Inflammatory macrophage (primary cell): ENCODE results near the gene MRPS6.
A peak's percentile ranks its signal among the peaks of the same experiment; 100 is the strongest.

Experiments used
- DNase-seq, 2 donors: peaks; one replicate each; pipeline ENCODE4 v3.0.0-alpha.2; 2020 to 2022
- total RNA-seq, 18 experiments: gene quantifications; one replicate each; lab custom pipeline; 2026; ENCODE audit warnings: mixed read lengths in 6 of 18, inconsistent platforms in 2 of 18; lab: John Stamatoyannopoulos, UW

Gene MRPS6
- total RNA-seq = 11.9 to 58.9 (median 28.6) reads per million in 18 experiments

DNA sequence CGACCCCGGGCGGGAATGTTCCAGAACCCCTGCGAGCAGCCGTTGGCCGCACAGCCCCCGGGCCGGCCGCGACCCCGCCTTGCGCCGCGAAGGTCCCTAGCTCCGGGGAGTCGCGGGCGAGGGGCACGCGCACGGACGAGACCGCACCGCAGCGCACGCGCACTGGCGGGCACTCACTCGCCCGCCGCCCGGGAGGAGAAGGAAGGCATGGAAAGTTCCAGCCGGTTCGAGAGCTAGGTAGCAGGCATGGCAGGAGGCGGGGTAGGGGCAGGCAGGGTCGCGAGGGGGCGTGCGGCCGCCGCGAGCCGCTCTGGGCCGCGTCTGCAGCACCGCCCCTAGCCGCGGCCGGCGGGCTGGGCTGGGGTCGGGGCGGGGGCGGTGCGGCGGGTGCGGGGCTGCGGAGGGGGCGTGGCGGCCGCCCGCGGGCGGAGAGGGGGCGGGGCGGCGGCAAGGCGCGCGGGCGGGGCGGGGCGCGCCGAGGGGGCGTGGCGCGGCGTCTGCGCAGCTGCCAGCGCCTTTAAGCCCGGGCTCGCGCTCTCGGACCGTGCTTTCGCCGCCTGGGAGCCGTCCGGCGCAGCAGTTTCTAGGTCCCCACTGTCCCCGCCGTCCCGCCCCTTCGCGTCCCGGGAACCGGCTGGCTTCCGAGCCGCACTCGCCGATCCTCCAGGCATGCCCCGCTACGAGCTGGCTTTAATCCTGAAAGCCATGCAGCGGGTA lies at the start of gene MRPS6, which contains the start of gene SLC5A3:
MRPS6 (plus strand) TSS at position 547 of the 717 bp plus-strand sequence; CDS start at position 670, 123 bp downstream.
SLC5A3 (plus strand) TSS at position 547 of the 717 bp plus-strand sequence. CDS start 21,621 bp downstream, outside the sequence.
- DNase-seq = peak; percentile 85 to 93

DNA sequence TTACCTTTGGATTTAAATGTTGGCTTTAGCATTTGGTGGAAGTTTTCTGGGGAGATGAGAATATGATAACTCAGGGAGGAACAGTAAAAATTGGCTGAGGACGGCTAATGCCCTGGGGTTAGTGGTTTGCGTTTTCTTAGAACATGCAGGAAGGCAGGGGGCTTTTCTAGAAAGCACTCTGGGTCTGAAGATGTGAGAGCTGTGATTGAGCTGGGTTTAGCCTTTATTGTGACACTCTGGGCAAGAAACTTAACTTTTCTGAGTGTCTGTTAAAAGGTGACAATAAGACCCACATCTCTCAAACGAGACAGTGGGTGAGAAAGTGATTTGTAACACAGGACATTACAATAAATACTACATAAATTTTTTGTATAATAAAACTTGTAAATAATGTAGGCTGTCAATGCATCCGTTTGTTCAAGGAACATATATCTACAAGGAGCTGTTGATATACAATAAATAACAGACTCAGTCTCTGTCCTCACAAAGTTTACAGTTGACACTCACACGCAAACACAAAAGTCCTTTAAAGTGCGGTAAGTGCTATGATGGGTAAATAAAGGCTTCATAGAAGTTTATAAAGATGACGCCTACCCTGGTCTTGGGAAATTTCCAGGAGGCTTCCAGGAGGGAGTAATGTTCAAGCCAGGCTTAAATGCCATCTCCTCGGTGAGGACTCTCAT lies 49.5 kb upstream of the MRPS6 start:
- DNase-seq = no peak

DNA sequence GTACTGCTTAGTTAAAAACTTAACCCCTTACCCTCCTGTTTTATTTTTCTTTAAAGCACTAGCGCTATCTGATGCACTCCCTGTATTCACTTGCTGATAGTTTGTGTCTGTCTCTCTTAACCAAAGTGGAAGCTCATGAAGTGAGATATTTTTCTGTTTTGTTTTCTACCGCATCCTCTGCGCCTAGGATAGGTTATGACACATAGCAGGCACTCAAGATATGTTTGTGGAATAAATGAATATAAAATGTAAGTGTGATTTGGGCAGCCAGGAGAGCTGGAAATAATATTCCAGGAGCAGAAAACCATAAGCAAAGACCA lies 49.0 kb upstream of the MRPS6 start:
- DNase-seq = no peak

DNA sequence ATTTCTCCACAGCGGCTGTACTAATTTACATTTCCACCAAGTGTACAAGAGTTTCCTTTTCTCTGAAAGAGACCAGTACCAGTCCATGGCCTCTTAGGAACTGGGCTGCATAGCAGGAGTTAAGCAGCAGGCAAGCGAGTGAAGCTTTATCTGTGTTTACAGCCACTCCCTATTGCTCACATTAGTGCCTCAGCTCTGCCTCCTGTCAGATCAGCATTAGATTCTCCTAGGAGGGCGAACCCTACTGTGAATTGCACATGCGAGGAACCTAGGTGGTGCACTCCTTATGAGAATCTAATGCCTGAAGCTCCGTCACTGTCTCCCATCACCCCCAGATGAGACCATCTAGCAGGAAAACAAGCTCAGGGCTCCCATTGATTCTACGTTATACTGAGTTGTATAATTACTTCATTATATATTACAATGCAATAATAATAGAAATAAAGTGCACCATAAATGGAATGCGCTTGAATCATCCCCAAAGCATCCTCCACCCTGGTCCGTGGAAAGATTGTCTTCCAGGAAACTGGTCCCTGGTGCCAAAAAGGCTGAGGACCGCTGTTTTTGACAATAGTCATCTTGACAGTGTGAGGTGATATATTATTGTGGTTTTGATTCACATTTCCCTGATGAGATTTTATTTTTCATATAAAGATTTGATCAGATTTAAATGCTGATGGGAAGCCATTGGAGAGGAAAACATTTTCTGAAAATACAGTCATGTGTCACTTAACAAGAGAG lies 45.5 kb upstream of the MRPS6 start:
- no peak for DNase-seq

DNA sequence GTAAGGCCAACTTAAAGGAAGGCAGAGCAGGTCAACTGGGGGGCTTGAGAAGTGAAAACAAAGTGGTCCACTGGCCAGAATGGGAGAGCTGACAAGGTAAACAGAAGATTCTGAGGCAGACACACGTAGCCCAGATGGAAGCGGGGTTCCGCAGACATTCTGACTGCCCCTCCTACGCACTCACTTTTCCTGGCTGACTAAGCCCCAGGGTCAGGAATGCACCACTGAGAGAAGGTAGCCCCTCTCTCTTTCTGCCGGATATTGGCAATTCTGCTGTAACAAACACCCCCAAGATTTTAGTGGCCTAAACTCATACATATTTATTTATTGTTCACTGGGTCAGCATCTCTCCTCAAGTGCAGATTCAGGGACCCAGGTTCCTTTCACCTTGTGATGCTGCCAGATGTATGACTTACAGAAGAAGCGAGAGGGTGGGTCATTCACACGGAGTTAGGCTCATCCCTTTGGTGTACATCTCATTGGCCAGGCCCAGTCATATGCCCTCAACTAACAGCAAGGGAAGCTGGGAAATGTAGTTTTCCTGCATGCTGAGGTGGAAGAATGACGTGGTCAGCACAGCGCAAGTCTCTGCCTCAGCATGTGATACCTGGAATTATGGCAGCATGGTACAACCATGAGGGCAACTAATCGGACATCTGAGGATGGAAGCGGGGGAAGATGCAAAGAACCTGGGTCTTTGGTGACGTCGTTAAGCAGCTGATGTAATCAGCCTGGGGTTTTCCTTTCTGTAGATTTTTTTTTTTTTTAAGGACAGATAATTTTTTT lies 43.4 kb upstream of the MRPS6 start:
- peak; percentile 24 to 58 for DNase-seq

DNA sequence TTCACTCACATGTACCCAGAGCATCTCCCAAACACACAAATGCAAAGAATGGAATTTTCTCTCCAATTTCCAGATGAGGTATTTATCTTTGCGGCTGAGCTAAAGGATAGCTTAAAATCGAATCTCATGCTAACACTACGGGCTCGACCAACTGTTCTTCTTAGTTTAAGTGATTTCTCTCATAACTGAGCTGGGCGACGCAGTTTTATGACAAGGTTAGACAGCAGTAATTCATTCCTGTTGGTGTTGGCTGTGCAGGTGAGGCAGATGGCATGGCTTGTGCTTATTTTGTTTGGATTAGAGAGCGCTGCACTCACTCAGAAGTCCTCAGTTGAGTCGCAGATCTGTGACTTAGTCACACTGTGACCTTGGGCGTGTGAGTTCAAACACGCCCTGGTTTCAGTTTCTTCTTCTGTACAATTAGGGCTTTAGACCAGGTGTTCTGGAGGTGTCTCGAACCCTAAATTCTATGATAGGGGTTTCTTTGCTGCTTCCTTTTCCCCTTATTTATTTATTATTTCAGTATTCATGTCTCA lies 41.5 kb upstream of the MRPS6 start:
- DNase-seq = no peak

DNA sequence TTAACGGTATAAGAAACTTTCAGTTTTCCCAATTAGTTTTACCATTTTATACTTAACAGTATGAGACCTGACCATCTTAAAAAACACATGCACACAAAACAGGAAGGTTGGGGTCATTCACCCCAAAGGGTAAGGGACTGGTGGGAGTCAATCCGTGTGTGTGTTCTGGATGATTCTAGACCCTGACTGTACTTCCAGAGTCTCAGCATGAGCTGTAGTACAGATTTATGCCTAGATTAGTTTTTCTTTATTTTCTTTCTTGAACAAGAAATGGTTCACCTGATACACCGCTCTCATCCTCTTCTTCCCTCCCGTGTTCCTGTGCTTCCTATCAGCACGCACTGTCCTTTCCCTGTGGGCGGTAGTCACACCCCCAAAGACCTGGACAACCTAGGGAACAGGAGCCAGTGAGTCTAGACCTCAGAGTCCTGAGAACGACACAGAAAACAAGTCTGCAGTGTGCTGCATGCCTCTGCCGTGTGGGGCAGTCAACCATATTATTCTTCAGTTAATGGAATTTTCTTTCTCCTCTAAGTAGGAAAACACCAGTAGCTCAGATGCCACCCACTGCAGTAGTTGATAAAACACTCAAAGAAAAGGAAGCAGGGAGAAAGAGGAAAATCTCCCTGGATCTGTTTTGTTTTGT lies 38.9 kb upstream of the MRPS6 start:
- no peak for DNase-seq

DNA sequence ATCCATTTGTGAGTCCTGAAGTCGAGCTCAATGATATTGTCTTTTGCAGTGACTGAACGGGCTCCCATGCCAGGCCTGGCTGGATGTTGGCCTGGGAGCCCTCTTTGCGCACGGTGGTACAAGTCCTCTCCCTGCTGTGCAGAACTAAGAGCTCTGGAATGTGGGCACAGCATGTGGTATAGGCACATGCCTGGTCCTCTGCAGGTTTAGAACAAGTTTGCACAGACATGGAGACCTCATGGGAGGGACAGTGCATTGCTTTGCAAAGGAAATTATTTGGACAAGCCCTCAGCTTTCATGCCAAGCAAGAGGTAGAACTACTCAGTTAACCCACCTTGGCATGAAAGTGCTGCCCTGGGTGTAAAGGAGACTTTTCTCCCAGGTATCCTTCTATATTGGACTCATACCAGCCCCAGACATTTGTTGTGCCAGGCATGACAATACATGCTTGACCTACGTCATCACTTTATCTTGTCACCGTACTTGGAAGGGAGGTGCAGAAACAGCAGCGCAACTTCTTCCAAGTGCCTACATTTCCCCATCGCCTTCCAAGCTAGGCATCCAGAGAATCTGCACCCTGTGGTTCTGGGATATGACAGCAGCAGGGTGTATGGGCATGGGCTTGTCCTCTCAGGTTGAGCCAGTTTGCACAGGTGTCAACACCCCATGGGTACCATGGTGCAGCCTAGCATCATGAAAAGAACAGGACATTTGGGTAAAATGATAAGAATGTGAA lies 37.6 kb upstream of the MRPS6 start:
- no peak for DNase-seq

DNA sequence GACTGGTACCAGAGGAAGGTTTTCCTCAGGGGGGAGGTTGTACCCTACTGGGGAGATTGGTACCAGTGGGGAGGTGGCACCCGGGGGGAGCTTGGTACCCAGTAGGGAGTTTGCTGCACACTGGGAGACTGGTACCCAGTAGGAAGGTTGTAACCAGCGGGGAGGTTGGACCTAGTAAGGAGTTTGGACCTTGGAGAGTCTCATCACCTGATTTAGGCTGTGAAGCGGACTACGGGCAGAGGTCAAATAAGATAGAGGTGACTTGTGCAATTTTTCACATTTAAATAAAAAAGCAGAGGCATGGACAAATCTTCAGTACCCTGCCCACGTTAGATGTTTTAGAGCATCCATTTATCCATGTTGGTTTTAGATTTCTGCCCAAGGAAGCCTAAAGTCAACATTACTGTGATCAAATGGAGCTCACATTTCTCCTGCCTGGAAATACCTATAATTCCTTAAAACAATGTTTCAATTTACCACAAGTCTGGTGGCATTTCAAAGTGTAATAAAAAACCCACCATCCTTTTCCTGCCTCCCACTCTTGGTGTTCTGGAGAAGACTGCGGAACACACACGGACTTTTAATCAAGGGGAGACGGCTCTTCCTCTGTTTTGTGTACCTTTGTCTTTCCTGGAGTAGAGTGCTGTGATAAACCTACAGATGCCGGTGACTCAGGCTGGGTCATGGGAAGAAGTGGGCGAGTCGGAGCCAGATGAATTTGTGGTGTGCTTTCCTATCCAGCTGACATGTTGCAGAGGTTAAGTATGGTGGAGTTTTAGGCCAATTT lies 36.2 kb upstream of the MRPS6 start:
- DNase-seq = peak in 1 of 2 donors; percentile 28

DNA sequence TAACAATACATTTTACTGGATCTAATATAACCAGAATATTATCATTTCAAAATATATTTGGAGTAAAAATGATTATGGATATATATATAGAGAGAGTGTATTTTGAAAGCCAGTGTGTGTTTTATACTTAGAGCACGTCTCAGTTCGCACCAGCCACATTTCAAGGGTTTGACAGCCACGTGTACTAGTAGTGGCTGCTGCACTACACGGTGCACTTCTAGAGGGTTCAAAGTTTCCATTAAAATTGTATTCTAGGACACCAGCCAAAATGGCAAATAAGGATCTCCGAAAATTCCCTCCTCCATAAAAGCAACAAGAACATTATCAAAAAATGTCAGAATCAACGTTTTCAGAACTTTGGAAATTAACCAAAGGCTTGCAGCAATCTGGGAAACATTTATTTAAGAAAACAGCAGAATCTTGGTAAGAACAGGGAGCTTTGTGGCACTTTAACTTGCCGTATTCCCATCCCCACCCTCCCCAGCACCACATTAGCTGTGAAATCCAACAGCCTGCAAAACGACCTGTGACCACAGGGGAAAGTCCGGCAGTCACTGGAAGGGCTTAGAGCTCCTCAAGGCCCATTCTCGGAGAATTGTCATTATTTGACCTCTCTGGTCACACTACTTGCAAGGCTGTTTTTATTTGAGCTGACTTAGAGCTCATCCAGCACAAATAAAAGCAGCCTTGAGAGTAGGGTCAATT lies 33.5 kb upstream of the MRPS6 start:
- no peak for DNase-seq

DNA sequence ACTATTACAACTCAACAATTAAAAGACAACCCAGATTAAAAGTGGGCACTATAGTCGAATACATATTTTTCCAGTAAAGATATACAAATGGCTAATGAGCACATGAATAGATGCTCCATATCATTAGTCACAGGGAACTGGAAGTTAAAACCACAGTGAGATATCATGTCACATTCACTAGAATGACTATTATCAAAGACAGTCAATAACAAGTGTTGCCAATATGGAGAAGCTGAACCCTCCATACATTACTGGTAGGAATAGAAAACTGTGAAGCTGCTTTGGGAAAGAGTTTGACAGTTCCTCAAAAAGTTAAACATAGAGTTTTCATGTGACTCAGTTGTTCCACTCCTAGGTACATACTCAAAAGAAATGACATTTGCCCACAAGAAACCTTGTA lies 30.6 kb upstream of the MRPS6 start:
- DNase-seq = no peak

DNA sequence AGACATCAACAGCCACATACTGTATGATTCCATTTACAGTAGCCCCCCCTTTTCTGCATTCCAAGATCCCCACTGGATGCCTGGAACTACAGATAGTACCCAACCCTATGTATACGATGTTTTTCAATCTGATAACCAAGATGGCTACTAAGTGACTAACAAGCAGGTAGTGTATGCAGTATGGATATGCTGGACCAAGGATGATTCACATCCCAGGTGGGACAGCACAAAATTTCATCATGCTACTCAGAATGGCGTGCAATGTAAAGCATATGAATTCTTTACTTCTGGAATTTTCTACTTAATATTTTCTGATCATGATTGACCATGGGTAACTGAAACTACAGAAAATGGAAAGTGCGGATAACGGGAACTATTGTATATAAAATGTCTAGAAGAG lies 30.0 kb upstream of the MRPS6 start:
- DNase-seq = no peak

DNA sequence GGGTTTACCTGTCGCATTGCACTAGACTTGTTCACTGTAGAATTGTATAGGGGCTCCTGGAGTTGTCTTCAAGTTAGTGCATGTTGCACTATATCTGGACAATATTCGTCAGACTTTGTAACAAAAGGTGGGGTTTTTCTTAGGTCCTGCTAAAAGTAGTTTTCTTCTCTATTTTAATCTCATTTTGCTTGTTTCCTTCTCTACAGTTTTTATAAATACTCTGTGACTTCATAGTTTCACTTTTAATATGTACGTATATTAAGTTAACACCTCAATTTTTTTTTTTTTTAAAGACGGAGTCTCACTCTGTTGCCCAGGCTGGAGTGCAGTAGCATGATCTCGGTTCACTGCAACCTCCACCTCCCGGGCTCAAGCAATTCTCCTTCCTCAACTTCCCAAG lies 26.5 kb upstream of the MRPS6 start:
- DNase-seq = no peak

DNA sequence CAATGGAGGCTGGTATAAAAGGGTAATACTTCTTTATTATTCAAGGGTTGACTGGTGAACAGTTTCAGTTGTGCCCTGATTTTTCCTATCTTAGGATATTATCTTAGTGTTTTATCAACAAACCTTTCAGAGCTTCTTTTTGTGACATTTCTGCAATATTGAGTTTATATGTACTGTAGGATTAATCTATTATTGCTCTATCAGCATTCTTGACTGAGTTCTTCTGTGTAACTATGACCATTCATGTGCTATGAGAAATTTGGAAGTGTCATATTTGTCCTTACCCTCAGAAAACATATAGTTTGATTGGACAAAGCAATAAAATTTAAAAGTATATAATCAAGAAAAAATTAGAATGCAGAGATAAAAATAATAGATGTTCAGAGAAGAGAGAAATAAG lies 25.5 kb upstream of the MRPS6 start:
- DNase-seq = no peak

DNA sequence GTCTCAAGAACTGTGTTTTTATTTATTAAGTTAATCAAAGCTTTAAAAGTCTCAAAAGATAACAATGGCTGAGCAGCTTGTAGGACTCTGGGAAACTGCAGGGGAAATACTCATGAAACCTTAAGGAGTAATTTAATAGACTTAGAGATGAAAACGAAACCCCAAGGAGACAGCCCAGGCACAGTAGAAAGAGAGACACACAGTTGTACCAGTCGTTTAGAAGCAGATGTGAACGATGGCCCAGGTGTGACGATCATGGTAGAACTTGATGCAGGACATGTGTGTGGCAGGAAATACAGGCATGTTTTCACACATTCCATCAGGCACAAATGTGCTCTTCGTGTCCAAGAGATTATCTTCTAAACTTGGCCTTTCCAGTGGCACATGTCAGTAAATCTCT lies 21.2 kb upstream of the MRPS6 start:
- no peak for DNase-seq

DNA sequence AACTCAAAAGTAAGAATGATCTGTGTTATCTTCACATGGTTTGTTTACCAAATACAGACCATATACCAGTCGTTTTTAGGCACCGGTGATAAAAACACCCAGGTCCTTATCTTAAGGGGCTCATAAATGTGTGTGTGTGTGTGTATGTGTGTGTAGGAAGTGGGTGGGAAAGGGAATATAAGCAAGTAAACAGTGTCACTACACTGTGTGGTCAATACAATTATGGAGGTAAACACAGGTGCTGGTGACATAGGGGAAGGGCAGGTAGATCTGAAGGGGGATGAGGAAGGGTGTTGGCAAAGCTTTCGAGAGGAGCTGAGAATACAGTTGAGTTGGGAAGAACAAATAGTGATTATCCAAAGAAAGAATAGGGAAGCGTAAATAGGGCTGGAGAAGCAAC lies 19.1 kb upstream of the MRPS6 start:
- no peak for DNase-seq

DNA sequence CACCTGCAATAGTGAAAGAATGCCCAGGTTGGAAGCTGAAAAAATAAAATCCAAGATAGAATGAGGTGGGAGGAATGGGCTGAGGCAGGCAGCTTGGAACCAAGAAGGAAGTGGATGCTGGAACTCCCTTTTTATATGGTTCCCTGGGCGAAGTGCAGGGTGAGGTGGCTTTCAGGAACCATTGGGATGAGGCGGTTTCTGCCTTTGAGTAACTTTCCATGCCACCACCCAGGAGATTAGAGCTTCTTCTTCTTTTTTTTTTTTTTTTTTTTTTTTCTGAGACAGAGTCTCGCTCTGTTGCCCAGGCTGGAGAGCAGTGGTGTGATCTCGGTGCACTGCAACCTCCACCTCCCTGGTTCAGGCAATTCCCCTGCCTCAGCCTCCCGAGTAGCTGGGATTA lies 17.8 kb upstream of the MRPS6 start:
- DNase-seq = peak; percentile 52 to 63

DNA sequence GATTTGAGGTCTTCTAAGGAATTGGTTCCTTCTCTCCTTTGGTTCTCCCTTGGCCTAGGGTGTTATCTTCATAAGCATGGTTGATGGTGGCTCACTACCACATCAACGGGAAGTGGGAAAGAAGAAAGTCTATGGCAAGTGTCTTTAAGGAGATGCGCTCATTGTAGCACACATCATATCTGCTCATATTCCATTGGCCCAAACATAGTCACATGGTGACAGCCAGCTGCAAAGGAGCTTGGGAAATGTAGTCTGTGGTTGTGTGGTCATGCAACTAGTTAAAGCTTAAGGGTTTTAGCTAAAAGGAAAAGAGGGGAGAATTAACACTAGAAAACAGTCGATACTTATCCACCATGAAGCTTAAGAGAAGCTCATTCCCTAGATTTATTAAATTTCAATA lies 11.4 kb upstream of the MRPS6 start:
- peak in 1 of 2 donors; percentile 25 for DNase-seq

DNA sequence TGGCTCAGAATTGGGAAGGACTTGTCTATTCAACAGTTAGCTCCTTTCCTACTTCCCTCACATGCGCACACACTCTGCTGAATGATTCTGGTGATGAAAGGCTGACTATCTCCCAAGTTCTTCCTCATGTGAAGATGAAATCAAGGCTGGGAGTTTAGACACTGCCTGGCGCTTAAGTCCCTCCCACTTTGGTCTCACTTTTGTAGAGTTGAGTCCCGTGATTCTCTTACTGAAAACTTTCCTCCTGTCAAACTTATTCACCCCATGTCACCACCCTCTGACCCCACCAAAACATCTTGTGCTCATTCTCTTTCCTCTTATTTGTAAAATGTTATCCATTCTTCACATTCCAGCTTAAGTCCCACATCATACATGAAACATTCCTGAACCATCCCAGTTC lies 8.4 kb upstream of the MRPS6 start:
- DNase-seq = peak; percentile 79 to 82

DNA sequence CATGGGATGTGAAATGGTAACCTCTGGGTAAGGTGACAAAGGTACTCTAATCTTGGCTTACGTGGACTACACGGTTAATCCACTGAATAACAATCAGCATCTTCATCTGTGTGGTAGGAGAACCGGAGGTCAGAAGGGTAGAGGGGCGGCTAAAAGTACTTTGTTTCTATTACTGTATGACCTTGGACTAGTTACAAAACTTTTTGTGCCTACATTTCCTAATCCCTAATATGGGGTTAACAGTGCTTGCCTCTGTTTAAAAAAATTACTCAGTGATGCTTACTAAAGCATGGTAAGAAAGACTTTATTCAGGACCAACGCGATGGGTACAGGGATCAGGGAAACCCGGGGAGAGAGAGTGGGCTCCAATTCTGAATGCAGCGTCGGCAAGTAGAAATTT lies 1.7 kb upstream of the MRPS6 start:
- no peak for DNase-seq
